ENCODE data around the gene APOD.
"Not testable (repeated sequence)": the region's sequence is repeated elsewhere in the genome, so short reads cannot be mapped to it uniquely, and the experiment has no call there.

Gene APOD

DNA sequence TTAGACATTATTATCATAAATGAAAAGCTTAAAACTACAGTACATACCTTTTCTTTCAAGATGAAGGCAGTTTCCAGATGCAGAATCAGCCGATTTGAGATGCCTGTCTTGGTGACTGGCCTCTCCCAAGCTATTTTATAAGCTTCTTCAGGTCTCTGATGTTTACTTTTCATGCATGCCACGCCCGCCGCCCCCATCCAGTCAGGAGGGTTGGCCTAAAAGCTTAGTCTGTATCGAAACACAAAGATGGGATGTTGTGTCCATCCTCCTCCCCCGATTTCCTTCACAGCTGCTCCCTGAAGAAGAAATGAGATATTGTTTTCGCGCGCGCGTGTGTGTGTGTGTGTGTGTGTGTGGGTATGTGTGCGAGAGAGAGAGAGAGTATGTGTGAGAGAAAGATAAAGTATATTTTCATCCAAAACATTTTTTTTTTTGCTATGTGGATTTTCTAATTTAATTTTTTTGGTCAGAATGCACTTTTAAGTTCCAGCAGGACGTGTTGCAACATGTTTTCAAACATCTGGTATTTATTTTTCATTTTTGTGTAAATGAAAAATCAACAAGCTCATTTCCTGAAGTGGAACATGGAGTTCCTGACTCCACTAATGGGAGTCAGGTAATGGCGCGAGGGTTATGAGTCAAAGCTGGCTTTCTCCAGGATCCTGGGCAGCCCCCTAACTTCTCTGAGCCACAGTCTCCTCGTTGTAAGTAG lies at the start of gene APOD:
TSS of gene APOD (minus strand) at position 110 of the 712 bp plus-strand sequence. CDS start 4,479 bp downstream, outside the sequence.
- DNase-seq, result no peak

DNA sequence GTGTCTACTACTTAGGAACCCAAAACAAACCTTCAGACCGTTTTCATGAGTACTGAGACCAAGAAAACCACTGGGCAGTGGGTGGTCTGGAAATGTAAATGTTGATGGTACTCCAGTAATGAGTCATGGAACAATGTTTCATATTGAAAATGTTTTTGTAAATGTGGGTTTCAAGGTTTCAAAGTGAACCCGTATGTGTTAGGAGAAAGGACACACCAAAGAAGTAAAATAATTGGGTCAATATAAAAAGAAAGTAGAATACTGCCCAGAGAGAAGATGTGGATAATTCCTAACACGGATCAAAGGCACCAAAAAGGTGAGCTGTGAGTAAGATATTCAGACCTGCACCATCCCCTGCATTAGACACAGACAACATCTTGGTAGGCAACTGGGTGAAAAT lies 49.6 kb upstream of the APOD start:
- not testable (repeated sequence) for DNase-seq

DNA sequence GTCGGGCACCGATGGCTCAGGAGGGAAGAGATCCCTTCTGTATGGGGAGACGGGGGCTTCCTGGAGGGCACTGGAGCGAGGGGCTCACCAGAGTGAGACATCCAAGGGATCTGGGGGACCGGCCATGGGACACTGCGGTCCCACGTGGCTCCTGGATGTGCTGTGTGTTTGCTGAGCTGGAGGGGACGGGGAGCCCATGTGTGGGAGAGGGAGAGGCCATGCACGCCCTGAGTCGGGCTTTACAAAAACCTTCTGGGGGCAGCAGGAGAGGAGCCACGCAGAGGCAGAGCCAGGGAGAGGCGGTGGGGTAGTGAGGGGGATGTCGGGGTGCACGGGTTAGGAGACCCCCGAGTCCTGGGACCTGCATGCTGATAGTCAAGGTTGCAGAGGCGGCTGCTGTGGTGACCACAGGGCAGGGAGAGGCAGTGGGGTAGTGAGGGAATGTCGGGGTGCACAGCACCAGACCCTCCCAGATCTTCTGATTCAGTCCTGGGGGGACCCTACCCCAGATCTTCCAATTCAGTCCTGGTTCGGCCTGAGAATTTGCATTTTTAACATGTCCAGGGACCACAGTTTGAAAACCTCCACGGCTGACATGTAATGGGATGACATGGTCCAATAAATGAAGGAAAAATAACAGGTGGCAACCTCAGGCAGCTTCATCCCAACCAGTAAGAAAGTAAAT lies 48.9 kb upstream of the APOD start:
- not testable (repeated sequence) for DNase-seq

DNA sequence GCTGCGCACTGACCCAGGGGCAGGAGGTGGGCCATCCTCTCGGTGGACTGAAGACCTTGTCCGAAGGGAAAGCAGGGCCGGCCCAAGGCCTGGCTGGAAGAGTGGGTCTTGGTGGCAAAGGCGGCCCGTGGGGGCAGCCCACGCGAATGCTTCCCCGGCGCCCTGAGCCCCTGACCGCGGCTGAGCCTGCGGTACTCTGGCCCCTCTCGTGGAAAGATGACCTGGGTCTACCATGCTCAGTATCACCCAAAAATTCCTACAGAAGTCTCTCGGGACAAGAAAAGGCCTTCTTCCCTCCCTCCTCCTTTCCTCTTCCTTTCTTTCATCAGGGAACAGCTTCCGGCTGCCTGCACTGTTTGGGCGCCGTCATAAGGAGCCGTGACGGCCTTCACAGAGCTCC lies 48.3 kb upstream of the APOD start:
- not testable (repeated sequence) for DNase-seq

DNA sequence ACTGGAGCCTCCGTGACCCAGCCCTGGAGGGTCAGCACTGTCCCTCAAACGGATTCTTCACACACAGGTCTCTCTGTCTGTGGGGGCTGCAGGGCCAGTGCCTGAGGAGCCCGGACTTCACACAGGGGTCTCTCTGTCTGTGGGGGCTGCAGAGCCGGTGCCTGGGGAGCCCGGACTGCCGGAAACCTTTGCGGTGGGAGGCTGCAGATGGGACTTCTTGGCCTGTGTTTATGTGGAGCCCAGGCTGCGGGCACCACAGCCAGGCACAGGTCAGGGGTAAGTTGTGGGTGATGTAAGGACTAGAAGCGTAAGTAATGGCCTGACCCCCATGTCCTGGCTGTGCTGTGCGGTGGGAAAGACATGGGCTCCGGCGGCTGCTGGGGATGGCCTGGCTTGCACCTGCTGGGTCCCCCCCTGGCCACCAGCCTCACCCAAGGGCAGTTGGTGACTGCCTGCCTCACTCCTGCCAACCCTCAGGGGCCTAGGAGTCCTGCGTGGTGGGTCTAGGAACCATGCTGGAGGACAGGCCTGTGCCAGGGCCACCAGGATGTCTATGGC lies 47.3 kb upstream of the APOD start:
- not testable (repeated sequence) for DNase-seq

DNA sequence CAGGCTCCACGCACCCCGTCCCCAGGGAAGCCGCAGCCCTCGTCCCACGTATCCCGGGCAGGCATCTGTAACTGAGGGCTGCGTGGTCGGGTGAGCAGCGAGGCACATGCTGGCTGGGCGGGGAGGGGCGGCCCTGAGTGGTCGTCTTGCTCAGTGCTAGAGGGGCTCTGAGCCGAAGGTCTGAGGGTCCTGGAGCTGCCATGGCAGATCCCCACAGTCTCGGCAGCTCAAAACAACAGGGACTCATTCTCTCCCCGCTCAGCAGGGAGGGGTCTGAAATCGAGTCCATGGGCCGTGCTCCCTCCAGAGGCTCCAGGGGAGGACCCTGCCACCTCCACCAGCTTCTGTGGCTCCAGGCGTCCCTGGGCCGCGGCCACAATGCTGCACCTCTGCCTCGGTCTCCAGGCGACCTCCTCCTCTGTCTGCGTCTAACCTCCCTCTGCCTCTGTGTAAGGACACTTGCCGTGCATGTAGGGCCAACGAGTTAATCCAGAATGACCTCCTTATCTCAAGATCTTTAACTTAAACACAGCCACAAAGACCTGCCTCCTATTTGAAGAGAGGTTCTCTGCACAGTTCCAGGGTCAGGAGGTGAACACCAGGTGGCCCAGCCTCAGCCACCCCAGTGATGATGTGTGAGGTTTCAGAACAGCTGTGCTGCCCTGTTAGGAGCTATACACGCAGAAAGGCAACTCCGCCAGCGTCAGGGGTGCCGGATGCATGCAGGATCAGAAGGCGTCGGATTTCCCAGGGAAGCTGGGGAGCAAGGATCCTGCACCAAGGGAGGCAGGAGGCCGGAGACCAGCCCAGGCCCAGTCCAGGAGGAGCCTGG lies 46.6 kb upstream of the APOD start:
- DNase-seq, result not testable (repeated sequence)

DNA sequence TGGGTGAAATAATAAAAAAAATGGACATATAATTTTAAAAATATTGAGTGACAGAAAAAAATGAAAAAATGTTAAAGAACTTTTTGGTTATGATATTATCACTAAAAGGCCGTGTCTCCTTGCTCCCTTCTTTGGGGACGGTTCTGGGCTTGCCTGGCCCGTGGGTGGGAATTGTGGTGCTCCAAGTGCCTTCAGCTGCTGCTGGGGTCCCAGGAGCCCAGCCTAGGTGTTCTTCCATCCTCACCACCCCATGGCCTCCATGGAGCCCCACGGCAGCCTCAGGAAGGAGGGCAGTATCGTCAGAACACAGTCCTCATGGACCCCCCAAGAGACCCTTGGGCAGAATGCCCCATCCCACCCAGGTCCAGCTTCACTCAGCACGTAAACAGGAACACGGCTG lies 45.9 kb upstream of the APOD start:
- DNase-seq, result not testable (repeated sequence)

DNA sequence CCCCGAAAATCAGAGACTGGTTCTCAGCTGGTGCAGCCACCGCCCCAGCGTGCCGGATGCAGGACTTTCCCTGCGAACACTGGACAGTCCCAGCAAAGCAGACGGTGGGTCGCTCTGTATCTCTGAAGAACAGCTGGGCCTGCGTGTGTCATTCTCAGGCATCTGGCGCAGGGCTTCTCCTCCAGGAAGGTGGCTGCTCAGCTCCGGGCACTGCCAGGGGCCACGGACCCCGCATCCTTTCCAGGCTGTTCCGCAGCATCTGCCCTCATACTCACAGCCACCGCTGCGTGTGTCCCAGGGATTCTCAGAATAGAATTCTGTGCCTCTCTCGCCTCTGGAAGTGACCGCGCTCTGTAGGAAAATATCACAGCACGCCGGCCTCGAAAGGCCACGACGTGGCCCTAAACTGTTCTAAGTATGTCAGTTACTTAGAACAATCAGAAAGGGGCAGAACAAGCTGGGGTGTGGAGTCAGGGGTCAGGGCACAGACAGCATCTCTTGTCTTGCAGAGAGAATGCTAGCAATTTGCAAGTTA lies 44.7 kb upstream of the APOD start:
- DNase-seq, result not testable (repeated sequence)

DNA sequence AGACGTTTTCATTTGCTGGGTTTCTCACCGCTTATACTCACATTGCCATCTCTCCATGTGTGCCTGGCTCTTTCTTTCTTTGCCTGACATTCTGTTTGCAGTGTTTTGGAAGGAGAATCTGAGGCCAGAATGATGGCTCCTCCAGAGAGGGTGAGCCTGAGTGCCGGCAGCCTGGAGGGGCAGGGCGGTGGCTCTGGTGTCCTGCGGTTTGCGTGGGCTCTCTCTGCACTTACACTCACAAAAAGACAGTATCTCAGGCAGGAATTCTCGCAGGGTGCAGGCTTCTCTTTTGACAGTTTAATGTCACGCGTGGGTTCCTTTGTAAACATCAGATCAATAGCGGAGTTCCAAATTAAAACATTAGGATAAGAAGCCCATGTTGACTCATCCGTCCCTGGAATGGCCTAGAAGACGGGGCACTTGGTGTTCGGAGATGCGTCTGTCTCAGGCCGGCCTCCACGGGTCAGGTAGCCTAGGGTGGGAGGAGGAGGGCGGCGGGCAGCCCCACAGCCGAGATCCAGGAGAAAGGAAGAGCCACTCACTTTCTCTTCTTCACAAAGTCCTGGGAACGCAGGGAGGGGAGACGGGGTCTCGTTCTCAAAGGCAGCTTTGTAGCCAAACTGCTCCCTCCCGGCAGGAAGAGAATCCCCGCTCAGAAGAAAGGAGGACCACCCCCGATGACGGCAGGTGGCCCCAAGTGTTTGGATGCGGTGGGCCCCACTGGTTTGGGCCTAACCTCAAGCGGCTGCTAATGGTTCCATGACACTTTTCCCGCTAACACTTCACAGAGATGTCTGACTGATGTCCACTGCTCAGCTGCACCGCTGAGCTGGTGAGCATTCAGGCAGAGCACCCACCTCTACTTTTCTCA lies 44.0 kb upstream of the APOD start:
- not testable (repeated sequence) for DNase-seq

DNA sequence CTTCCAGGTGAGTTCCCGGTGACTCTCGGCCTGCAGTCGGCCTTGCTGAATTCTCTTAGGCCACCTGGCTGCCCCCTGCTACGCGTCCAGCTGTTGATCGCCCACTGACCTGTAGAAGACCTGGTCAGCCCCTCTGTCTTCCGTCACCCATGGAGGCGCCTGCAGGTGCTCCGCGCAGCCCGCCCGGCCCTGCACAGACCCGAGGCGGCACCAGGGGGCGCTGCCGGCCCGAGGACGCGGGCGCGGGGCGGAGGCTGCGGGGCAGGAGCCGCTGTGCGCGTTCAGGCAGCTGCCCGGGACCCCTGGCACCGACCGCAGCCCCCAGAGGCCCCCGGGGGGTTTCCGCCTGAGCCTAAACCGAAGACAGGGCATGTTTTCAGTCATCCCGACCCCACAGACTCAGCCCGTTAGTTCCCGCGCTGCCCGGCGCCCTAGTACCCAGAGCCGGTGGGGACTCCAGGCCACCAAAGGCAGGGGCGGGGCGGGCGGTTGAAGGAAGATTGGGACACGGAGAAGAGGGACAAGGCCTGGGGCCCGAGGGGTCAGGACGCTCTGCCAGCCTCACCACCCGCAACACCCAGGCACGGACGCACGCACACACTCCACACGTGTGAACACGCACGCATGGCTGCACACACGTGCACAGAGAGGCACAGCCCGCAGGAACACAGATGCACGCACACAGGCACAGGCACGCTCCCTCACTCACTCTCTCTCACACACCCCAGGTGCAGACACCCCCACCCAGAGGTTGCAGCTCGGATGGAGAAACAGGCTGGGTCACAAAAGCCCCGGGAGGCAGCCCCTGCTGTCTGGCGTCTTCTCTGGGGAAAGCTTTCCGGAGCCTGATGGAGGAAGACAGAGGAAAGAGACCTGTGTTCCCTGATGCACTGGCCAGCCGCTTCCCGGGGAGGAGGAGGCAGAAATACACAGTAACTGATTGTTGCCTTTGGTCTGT lies 41.1 kb upstream of the APOD start:
- DNase-seq, result not testable (repeated sequence)

DNA sequence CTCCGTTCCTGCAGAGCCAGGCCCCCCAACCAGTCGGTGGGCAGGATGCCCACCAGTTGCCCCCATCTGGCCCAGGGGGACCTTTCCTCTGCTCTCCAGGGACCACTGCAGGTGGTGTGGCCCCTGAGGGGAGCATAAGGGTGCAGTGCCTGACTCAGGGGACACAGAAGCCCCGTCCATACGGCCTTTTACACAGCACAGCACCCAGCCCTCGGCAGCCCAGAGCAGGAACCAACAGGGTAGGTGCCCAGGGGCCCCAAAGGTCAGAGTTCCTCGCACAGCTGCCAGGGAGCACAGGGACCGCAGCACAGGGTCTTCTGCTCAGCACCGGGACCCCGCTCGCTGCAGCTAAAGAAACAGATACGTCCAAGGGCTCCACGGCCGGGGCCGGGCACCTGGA lies 40.4 kb upstream of the APOD start:
- not testable (repeated sequence) for DNase-seq

DNA sequence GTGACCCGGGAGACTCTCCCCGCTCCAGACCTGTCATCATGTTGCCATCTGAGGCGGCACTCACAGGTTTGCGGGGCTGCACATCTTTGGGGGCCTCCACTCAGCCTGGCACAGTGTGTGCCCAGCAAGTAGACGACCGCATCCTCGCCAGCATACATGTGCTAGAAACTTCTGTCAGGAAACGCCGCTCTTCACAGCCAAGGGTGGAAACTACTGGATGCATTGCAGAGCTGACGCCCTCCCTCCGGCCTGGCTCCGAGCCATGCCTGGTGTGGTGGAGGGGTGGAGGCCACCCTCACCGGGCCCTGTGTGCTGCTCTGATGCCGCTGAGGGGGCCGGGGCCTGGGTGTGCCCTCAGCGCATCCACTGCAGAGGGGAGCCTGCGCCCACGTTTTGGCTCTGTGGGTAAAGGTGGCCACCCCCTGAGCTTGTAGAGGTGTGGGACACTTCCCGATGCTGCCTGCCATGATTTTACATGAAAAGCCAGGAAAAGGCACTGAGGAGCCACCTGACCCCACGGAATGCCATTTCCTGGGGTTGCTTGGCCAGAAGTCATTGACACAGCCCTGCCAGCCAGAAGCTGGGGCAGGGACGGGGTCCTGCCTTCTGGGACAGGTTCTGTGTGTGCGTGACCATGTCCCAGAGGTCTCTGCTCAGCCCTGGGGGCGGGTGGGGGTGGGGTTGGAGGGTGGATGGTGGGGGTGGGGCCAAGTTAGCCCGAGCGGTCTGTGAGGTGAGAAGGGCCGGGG lies 39.7 kb upstream of the APOD start:
- DNase-seq, result not testable (repeated sequence)

DNA sequence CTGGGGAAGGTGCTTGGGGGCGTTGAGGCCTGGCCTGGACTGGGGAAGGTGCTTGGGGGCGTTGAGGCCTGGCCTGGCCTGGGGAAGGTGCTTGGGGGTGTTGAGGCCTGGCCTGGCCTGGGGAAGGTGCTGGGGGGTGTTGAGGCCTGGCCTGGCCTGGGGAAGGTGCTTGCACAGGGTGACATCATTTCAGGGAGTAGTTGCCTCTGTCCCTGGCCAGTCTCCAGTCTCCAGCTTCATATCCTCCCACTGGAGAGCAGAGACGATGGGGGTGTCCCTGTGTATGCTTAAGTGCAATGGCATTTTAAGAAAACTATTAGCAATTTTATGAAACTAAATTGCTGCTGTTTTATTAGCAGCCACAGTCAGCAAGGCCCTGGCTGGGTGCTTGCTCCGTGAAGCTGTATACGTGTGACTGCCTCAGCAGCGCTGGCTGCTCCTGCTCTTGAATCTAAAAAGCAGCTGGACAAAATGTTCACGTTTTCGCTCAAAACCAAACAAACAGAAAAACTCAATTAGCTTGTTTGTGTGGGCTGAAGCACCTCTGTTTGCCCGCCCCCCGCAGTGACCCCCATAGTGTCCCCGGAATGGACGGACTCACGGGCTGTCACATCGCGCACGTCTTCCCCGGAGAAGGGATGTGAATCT lies 38.9 kb upstream of the APOD start:
- not testable (repeated sequence) for DNase-seq

DNA sequence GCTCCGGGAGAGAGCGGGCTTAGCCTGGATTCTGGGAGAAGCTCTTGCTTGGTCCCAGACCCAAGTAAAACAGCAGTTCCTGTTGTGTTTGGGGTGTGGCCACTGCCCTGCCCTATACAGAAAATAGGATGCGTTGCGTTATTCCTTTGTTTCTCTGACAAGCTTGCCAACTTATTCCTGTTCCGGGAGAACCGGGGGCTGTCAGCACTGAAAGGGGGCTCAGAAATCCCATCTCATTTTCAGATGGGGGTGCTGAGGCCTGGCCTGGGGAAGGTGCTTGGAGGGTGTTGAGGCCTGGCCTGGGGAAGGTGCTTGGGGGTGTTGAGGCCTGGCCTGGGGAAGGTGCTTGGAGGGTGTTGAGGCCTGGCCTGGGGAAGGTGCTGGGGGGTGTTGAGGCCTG lies 38.3 kb upstream of the APOD start:
- DNase-seq, result not testable (repeated sequence)

DNA sequence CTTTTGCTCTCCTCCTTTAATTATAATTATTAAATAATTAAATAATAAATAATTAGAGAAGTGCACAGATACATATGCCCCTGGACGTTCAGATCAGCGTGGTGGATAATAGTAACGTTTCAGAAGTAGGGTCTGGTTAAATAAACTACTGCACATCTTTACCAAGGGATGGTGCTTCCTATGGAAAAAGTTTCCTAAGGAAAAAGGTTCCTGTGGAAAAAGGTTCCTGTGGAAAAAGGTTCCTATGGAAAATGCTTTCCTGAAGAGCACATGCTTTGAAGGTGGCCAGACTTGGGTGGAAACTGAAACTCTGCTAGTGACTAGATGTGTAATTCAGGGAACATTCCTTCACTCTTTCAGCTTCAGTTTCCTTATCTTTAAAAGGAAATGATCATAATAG lies 37.4 kb upstream of the APOD start:
- not testable (repeated sequence) for DNase-seq

DNA sequence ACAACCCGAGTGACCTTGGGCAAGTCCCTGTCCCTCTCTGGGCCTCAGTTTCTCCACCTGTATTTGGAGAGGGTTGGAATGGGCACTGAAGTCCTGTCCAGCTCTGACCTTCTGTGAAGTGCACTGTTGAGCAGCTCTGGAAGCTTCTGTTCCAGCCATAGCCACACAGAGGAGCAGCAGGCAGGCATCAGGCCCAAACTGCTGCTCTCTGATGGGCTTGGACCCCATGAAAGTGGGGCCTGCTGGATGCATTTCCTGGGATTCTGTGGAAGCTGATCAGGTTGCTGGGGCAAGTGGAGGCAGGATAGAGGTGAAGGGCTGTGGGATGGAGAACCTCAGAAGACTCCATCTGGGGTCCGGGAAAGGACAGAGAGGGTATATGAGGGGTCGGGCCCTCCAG lies 36.7 kb upstream of the APOD start:
- not testable (repeated sequence) for DNase-seq

DNA sequence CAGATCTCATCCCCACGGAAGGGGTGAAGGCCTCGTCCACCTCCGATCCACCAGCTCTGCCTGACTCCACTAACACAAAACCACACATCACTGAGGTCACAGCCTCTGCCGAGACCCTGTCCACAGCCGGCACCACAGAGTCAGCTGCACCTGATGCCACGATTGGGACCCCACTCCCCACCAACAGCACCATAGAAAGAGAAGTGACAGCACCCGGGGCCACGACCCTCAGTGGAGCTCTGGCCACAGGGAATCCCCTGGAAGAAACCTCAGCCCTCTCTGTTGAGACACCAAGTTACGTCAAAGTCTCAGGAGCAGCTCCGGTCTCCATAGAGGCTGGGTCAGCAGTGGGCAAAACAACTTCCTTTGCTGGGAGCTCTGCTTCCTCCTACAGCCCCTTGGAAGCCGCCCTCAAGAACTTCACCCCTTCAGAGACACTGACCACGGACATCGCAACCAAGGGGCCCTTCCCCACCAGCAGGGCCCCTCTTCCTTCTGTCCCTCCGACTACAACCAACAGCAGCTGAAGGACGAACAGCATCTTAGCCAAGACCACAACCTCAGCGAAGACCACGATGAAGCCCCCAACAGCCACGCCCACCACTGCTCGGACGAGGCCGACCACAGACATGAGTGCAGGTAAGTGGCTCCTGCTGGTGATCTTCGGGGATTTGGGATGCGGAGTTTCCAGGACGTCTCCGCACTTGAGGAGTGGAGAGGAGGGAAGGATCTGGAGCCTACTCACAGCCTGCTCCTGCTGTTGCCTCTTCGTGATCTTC lies 36.0 kb upstream of the APOD start:
- DNase-seq, result not testable (repeated sequence)

Measured in SW 1271 (cell line).